OCI-LY3 (cell line): Measurements from ENCODE around the gene MACROD2.

Experiments
- EZH2phosphoT487 ChIP-seq: fragments of 200-600 bp; shearing (Covaris generic); IDR thresholded peaks from 2 replicates; pipeline ENCODE4 v1.6.1; 2018; ENCODE audit warnings: antibody characterized with exemption, mixed run types, low read depth
- TF ChIP-seq, protein P1 (sequence below): fragments of 200-600, 300-600 bp; sonication (generic); IDR thresholded peaks from 2 replicates; pipeline ENCODE4 v1.5.1; 2014; ENCODE audit warnings: antibody characterized with exemption, low read length, low read depth

DNA sequence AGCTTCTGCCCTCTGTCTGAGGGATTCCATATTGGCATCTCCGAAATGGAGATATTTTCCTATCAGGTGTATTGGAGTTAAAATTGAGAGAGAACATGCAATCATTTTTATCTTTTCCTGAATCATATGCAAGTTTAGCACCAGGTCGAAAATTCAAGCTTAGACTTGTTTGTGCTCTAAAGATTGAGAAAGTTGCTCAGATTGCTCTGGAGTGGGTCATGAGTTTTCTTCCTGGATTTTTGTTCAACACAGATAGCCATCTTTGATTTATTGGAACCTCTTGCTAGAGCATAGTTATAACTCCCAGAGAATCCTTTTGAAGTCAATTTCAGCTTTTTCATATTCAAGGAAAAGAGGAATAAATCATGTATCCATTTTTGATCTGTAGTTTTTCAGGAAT lies 715.6 kb downstream of the MACROD2 start:
- TF ChIP-seq, protein P1, sequence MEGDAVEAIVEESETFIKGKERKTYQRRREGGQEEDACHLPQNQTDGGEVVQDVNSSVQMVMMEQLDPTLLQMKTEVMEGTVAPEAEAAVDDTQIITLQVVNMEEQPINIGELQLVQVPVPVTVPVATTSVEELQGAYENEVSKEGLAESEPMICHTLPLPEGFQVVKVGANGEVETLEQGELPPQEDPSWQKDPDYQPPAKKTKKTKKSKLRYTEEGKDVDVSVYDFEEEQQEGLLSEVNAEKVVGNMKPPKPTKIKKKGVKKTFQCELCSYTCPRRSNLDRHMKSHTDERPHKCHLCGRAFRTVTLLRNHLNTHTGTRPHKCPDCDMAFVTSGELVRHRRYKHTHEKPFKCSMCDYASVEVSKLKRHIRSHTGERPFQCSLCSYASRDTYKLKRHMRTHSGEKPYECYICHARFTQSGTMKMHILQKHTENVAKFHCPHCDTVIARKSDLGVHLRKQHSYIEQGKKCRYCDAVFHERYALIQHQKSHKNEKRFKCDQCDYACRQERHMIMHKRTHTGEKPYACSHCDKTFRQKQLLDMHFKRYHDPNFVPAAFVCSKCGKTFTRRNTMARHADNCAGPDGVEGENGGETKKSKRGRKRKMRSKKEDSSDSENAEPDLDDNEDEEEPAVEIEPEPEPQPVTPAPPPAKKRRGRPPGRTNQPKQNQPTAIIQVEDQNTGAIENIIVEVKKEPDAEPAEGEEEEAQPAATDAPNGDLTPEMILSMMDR = no peak
- TF ChIP-seq EZH2phosphoT487 = no peak
